Endothelial cell of umbilical vein (primary cell): ENCODE measurements around the gene LMBRD1. TPM values are rescaled to one million over a fixed set of nuclear protein-coding genes. Genes with fewer than 3 reads are reported as not detected.

Source experiments
- BruUV-seq: library from RNA; stranded (reverse); fragments of 400-500 nt; replicated peaks from 2 replicates; lab custom pipeline; 2021; lab: Mats Ljungman, UMichigan
- CTCF ChIA-PET: fragments of 300-600, 350-600 bp; sonication (Branson Sonifier 250); formaldehyde crosslinking; loops from one replicate; lab custom pipeline; 2021; ENCODE audit warnings: antibody characterized with exemption, inconsistent platforms; lab: Charles Lee
- POLR2A ChIA-PET: fragments of 300-600, 350-600 bp; sonication (Branson Sonifier 250); formaldehyde crosslinking; loops from one replicate; lab custom pipeline; 2021; ENCODE audit warnings: antibody characterized with exemption, inconsistent platforms; lab: Charles Lee
- DNase-seq: peaks from one replicate; pipeline ENCODE4 v3.0.0-alpha.2; 2011; ENCODE audit warnings: low read depth, low spot score
- FAIRE-seq: peaks from 2 replicates; lab custom pipeline; 2011; peaks lifted over from hg19 to GRCh38; lab: Jason Lieb, UNC
- H2AFZ ChIP-seq: 2 replicates; pipeline ENCODE4 v1.6.0; 2012; ENCODE audit warnings: low read depth, low read length, control low read depth, inconsistent platforms
- H3K27ac ChIP-seq: 2 replicates; pipeline ENCODE4 v1.5.1; 2011; ENCODE audit warnings: low read depth, mild to moderate bottlenecking, control low read depth, low read length, moderate library complexity; ENCODE audit not compliant: insufficient read depth
- H3K27me3 ChIP-seq, 2 experiments: 2 replicates each; pipeline versions ENCODE4 v1.6.0 to v1.6.1; 2011; ENCODE audit warnings: low read length in 2 of 2, mixed read lengths in 1 of 2; ENCODE audit not compliant: control insufficient read depth in 2 of 2, insufficient read depth in 2 of 2
- H3K36me3 ChIP-seq, 2 experiments: 2 replicates in 1 of 2; 3 replicates in 1 of 2; pipeline ENCODE4 v1.5.1; 2011; ENCODE audit warnings: low read length in 2 of 2, mild to moderate bottlenecking in 1 of 2, moderate library complexity in 1 of 2; ENCODE audit not compliant: control insufficient read depth in 2 of 2, insufficient read depth in 2 of 2; ENCODE audit errors: extremely low read depth in 1 of 2
- H3K4me1 ChIP-seq: 3 replicates; pipeline ENCODE4 v1.5.1; 2011; ENCODE audit warnings: mild to moderate bottlenecking, low read length; ENCODE audit not compliant: control insufficient read depth, insufficient read depth; ENCODE audit errors: extremely low read depth
- H3K4me2 ChIP-seq: 2 replicates; pipeline ENCODE4 v1.6.1; 2011; ENCODE audit warnings: low read length, control low read depth, mixed read lengths; ENCODE audit not compliant: insufficient read depth
- H3K4me3 ChIP-seq, 3 experiments: fragments of 200-600 bp in 1 of 3; sonication (generic), shearing (Covaris generic) in 1 of 3; replicated peaks in 1 of 3; 2 replicates each; pipeline ENCODE4 v1.5.1; 2011 to 2016; ENCODE audit warnings: control low read depth in 3 of 3, low read length in 3 of 3, mild to moderate bottlenecking in 2 of 3, inconsistent platforms in 1 of 3, low read depth in 1 of 3, moderate library complexity in 1 of 3; ENCODE audit not compliant: insufficient read depth in 1 of 3
- H3K79me2 ChIP-seq: 2 replicates; pipeline ENCODE4 v1.6.0; 2012; ENCODE audit warnings: low read length, inconsistent platforms; ENCODE audit not compliant: control insufficient read depth, insufficient read depth
- H3K9ac ChIP-seq: replicated peaks from 2 replicates; pipeline ENCODE3; 2011; ENCODE audit warnings: low read length, control low read depth; ENCODE audit not compliant: insufficient read depth; ENCODE audit errors: extremely low read depth
- H3K9me1 ChIP-seq: replicated peaks from 3 replicates; pipeline ENCODE4 v1.6.0; 2011; ENCODE audit warnings: mild to moderate bottlenecking, low read length; ENCODE audit not compliant: control insufficient read depth, insufficient read depth; ENCODE audit errors: extremely low read depth
- H3K9me3 ChIP-seq: replicated peaks from 2 replicates; pipeline ENCODE4 v1.5.1; 2012; ENCODE audit warnings: low read length, inconsistent platforms; ENCODE audit not compliant: control insufficient read depth, insufficient read depth
- H4K20me1 ChIP-seq: replicated peaks from 2 replicates; pipeline ENCODE3; 2011; ENCODE audit warnings: mild to moderate bottlenecking, low read length; ENCODE audit not compliant: control insufficient read depth, insufficient read depth; ENCODE audit errors: extremely low read depth
- EZH2 ChIP-seq: IDR thresholded peaks from 2 replicates; pipeline ENCODE4 v1.6.1; 2012; ENCODE audit warnings: borderline replicate concordance, low read depth, mild to moderate bottlenecking, moderate library complexity, low read length, inconsistent platforms; ENCODE audit not compliant: severe bottlenecking
- FOS ChIP-seq: IDR thresholded peaks from 2 replicates; pipeline ENCODE4 v1.6.1; 2011; ENCODE audit warnings: mild to moderate bottlenecking, low read length, moderate library complexity, borderline replicate concordance; ENCODE audit not compliant: insufficient read depth
- GATA2 ChIP-seq: IDR thresholded peaks from 2 replicates; pipeline ENCODE4 v1.7.0; 2011; ENCODE audit warnings: low read depth, mild to moderate bottlenecking, moderate library complexity, mixed read lengths, low read length; ENCODE audit not compliant: insufficient read length, insufficient read depth
- JUN ChIP-seq: IDR thresholded peaks from 2 replicates; pipeline ENCODE4 v1.6.1; 2011; ENCODE audit warnings: borderline replicate concordance, low read depth; ENCODE audit not compliant: insufficient read length, insufficient read depth
- MYC ChIP-seq: IDR thresholded peaks from one replicate; pipeline ENCODE4 v1.6.1; 2011; ENCODE audit warnings: mild to moderate bottlenecking, low read depth, low read length
- POLR2A ChIP-seq: IDR thresholded peaks from 2 replicates; pipeline ENCODE4 v1.6.1; 2012; ENCODE audit warnings: low read depth, mild to moderate bottlenecking, control low read depth, low read length
- POLR2AphosphoS5 ChIP-seq: IDR thresholded peaks from 2 replicates; pipeline ENCODE4 v1.6.1; 2012; ENCODE audit warnings: low read depth, mild to moderate bottlenecking, control low read depth, low read length, moderate library complexity; ENCODE audit not compliant: insufficient read depth
- dilution Hi-C: fragments of 300-500 bp; cut with MboI; formaldehyde crosslinking; loops from one replicate; pipeline ENCODE4 v1.15.0; 2019; ENCODE audit warnings: low sequenced_read_pairs; ENCODE audit not compliant: extremely low pct_ligation_motif_present
- intact Hi-C: fragments of 100-400 bp; cut with micrococcal nuclease; formaldehyde crosslinking; loops from one replicate; pipeline ENCODE4 v1.10.0; 2022
- polyA plus RNA-seq, 4 experiments: library from polyadenylated mRNA; depleted of rRNA in 3 of 4; stranded (reverse) in 3 of 4; unstranded in 1 of 4; fragments of >200 nt; gene quantifications; 2 replicates each; pipeline versions ENCODE4 v1.2.1 to v1.2.3, GENCODE V29; 2011 to 2012; ENCODE audit warnings: missing spikeins in 1 of 4
- total RNA-seq: library from RNA; stranded (reverse); gene quantifications from 2 replicates; pipeline ENCODE4 v1.2.3, GENCODE V29; 2021
- TF ChIP-seq, protein P1 (sequence below), 2 donors: IDR thresholded peaks; 1 replicate in 1 of 2; 2 replicates in 1 of 2; pipeline ENCODE4 v1.5.1; 2011; ENCODE audit warnings: low read length in 2 of 2, mild to moderate bottlenecking in 2 of 2, moderate library complexity in 2 of 2, control low read depth in 1 of 2, inconsistent platforms in 1 of 2, low read depth in 1 of 2; ENCODE audit not compliant: insufficient read depth in 1 of 2; ENCODE audit errors: extremely low read depth in 1 of 2
- TF ChIP-seq, protein P2 (sequence below): IDR thresholded peaks from 2 replicates; pipeline ENCODE4 v1.6.1; 2011; ENCODE audit not compliant: insufficient read depth, insufficient read length

The LMBRD1 gene
- total and polyA plus RNA-seq, 2 donors (not counting 3 experiments of a cell fraction or from before 2014, with no cell fraction given), result 9.8 to 14.6 TPM

DNA sequence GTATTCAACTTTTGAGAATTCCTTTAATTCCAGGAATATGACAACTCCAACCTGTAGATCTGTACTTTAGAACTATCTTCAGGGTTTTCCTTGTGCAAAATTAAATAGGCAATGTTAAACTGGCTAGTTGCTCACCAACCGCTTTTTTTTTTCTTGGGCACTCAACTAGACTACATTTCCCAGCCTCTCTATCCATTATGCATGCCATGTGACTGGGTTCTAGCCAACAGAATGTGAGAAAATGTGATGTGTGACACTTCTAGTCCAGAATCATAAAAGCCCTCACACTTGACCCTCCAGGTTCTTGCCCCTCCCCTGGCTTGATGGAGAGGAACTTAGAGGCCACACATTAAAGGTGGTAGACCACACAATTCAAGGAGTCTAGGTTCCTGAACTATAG, 166.0 kb downstream of the LMBRD1 start:
- Histone ChIP-seq H3K36me3 (no peaks in the 10 kb centered on the region), H2AFZ (no peak overlapping the region), H3K4me2 (no peak overlapping the region), H3K79me2 (no peaks in the 10 kb centered on the region), H3K9ac (no peak overlapping the region), H3K27me3 (no peaks in the 10 kb centered on the region), H3K9me3 (peaks cover 2% of the 10 kb centered on the region), H4K20me1 (no peaks in the 10 kb centered on the region), H3K9me1 (no peaks in the 10 kb centered on the region), H3K27ac (no peak overlapping the region), H3K4me3 (no peak overlapping the region), H3K4me1 (no peaks in the 10 kb centered on the region)
- ChIA-PET CTCF (no interaction called here), POLR2A (no interaction called here)
- DNase-seq (no peak), FAIRE-seq (no peak)
- intact Hi-C loops, result no loop called here
- BruUV-seq, result no TSS peak
- dilution Hi-C loops, result no loop called here
- TF ChIP-seq POLR2A (no peak), POLR2AphosphoS5 (no peak), GATA2 (no peak), FOS (no peak), JUN (no peak), EZH2 (no peak), MYC (no peak)
- TF ChIP-seq, protein P1, sequence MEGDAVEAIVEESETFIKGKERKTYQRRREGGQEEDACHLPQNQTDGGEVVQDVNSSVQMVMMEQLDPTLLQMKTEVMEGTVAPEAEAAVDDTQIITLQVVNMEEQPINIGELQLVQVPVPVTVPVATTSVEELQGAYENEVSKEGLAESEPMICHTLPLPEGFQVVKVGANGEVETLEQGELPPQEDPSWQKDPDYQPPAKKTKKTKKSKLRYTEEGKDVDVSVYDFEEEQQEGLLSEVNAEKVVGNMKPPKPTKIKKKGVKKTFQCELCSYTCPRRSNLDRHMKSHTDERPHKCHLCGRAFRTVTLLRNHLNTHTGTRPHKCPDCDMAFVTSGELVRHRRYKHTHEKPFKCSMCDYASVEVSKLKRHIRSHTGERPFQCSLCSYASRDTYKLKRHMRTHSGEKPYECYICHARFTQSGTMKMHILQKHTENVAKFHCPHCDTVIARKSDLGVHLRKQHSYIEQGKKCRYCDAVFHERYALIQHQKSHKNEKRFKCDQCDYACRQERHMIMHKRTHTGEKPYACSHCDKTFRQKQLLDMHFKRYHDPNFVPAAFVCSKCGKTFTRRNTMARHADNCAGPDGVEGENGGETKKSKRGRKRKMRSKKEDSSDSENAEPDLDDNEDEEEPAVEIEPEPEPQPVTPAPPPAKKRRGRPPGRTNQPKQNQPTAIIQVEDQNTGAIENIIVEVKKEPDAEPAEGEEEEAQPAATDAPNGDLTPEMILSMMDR (IDR thresholded peaks at IDR 0.05; ENCODE audit: extremely low read depth in 1 of 2, insufficient read depth in 1 of 2, low read depth in 1 of 2, low read length in 2 of 2), result no peak
- TF ChIP-seq, protein P2, sequence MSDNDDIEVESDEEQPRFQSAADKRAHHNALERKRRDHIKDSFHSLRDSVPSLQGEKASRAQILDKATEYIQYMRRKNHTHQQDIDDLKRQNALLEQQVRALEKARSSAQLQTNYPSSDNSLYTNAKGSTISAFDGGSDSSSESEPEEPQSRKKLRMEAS, result no peak
